CD8-positive, alpha-beta memory T cell (primary cell): ENCODE results near the gene LIN7C. TPM values are rescaled to one million over a fixed set of nuclear protein-coding genes. Genes with fewer than 3 reads are reported as not detected.

Experiments used
- CTCF ChIA-PET: fragments of 350-600 bp; sonication (Branson Sonifier 250); formaldehyde crosslinking; loops from one replicate; lab custom pipeline; 2021; ENCODE audit warnings: antibody characterized with exemption; lab: Charles Lee
- POLR2A ChIA-PET: fragments of 350-600 bp; sonication (Branson Sonifier 250); formaldehyde crosslinking; loops from one replicate; lab custom pipeline; 2021; ENCODE audit warnings: antibody characterized with exemption; lab: Charles Lee
- DNase-seq, 5 donors: peaks; one replicate each; pipeline versions ENCODE4 v3.0.0 to v3.0.0-alpha.2; 2020 to 2022; ENCODE audit warnings: mixed read lengths in 1 of 5
- H3K27ac ChIP-seq: one replicate; pipeline ENCODE4 v1.7.0; 2013; ENCODE audit warnings: low read depth, mild to moderate bottlenecking, low read length, moderate library complexity
- H3K27me3 ChIP-seq: 2 replicates; pipeline ENCODE4 v1.7.0; 2013; ENCODE audit warnings: low read length, mild to moderate bottlenecking; ENCODE audit not compliant: insufficient read depth, poor library complexity, severe bottlenecking
- H3K36me3 ChIP-seq: 2 replicates; pipeline ENCODE4 v1.7.0; 2013; ENCODE audit warnings: mild to moderate bottlenecking, low read length, moderate library complexity; ENCODE audit not compliant: insufficient read depth
- H3K4me1 ChIP-seq: 2 replicates; pipeline ENCODE4 v1.7.0; 2013; ENCODE audit warnings: mild to moderate bottlenecking, low read length, moderate library complexity; ENCODE audit not compliant: insufficient read depth
- H3K4me3 ChIP-seq: 2 replicates; pipeline ENCODE4 v1.7.0; 2013; ENCODE audit warnings: mild to moderate bottlenecking, low read length
- H3K9me3 ChIP-seq: 2 replicates; pipeline ENCODE4 v1.7.0; 2013; ENCODE audit warnings: mild to moderate bottlenecking, low read length
- H3K27ac Mint-ChIP-seq, 8 donors: one replicate each; pipeline ENCODE4 v1.8.0; 2020 to 2021; ENCODE audit warnings: mixed read lengths in 8 of 8, mild to moderate bottlenecking in 6 of 8, inconsistent platforms in 3 of 8, moderate library complexity in 3 of 8
- H3K27me3 Mint-ChIP-seq, 2 donors: one replicate each; pipeline ENCODE4 v1.8.0; 2020 to 2021; ENCODE audit warnings: mixed read lengths in 2 of 2, mild to moderate bottlenecking in 1 of 2, moderate library complexity in 1 of 2
- H3K36me3 Mint-ChIP-seq, 3 donors: one replicate each; pipeline ENCODE4 v1.8.0; 2020 to 2021; ENCODE audit warnings: mixed read lengths in 3 of 3, inconsistent platforms in 1 of 3, mild to moderate bottlenecking in 1 of 3
- H3K4me1 Mint-ChIP-seq, 3 donors: one replicate each; pipeline ENCODE4 v1.8.0; 2020 to 2021; ENCODE audit warnings: mixed read lengths in 3 of 3, inconsistent platforms in 1 of 3, mild to moderate bottlenecking in 1 of 3
- H3K4me3 Mint-ChIP-seq, 7 donors: one replicate each; pipeline ENCODE4 v1.8.0; 2020 to 2021; ENCODE audit warnings: mixed read lengths in 7 of 7, mild to moderate bottlenecking in 6 of 7, moderate library complexity in 4 of 7, inconsistent platforms in 2 of 7
- H3K9me3 Mint-ChIP-seq, 5 donors: one replicate each; pipeline ENCODE4 v1.8.0; 2020 to 2022; ENCODE audit warnings: mixed read lengths in 5 of 5, mild to moderate bottlenecking in 3 of 5, moderate library complexity in 2 of 5, inconsistent platforms in 1 of 5
- polyA plus RNA-seq: library from polyadenylated mRNA; unstranded; fragments of 300-500 nt; fragmentation: Illumina TruSeq; gene quantifications from one replicate; pipeline ENCODE4 v1.2.3, GENCODE V29; 2021
- total RNA-seq, 2 experiments: library from RNA; stranded (reverse); gene quantifications; one replicate each; pipeline ENCODE4 v1.2.3, GENCODE V29; 2021

LIN7C gene
- total and polyA plus RNA-seq, 3 experiments from 2014 or later = 14.7 to 28.9 (median 27.4) TPM

GRCh38 chr11:27505781-27506180 is 788 bp downstream of the LIN7C start:
- peaks cover 0 to 31% (median 7%) of the 10 kb centered on the region in 3 donors for H3K36me3 Mint-ChIP-seq
- Histone ChIP-seq H3K27me3 (no peaks in the 10 kb centered on the region), H3K9me3 (no peaks in the 10 kb centered on the region), H3K4me3 (peak overlapping the region; percentile 94), H3K36me3 (peaks cover 1% of the 10 kb centered on the region), H3K4me1 (peaks cover 23% of the 10 kb centered on the region), H3K27ac (peak overlapping the region; percentile 87)
- H3K27me3 Mint-ChIP-seq = peaks cover 0 to 1% of the 10 kb centered on the region in 2 donors
- peak overlapping the region; percentile 89 to 100 (median 99) for H3K27ac Mint-ChIP-seq
- ChIA-PET CTCF (no interaction called here), POLR2A (no interaction called here)
- peaks cover 44 to 68% (median 63%) of the 10 kb centered on the region in 3 donors for H3K4me1 Mint-ChIP-seq
- H3K4me3 Mint-ChIP-seq = peak overlapping the region; percentile 97 to 100 (median 100)
- H3K9me3 Mint-ChIP-seq = no peaks in the 10 kb centered on the region
- no peak for DNase-seq

DNA sequence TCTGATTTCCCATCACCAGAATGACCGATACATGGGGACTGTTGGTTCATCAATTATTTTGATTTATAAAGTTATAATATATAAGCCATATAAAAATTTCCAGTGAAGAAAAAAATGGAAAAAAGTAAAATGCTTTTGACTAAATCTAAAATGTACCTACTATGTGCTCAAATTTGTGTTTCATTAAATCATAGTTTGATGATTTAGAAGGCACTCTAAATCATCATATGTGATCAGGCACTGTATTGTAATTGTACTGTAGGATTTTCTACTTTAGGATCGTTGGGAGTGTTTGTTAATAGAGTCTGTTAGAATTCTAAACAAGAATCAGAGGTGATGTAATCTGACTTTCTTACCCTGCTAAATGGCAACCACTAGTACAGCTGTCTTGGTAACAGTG is 2.4 kb downstream of the LIN7C start:
- Histone ChIP-seq H3K36me3 (peaks cover 12% of the 10 kb centered on the region), H3K27ac (no peak overlapping the region), H3K4me3 (no peak overlapping the region), H3K9me3 (no peaks in the 10 kb centered on the region), H3K4me1 (peaks cover 23% of the 10 kb centered on the region), H3K27me3 (no peaks in the 10 kb centered on the region)
- Mint-ChIP-seq H3K9me3 (no peaks in the 10 kb centered on the region), H3K27ac (peak overlapping the region in 6 of 8 donors; percentile 24 to 99 (median 70)), H3K4me1 (peaks cover 46 to 72% (median 70%) of the 10 kb centered on the region in 3 donors), H3K36me3 (peaks cover 0 to 40% (median 6%) of the 10 kb centered on the region in 3 donors), H3K27me3 (peaks cover 0 to 1% of the 10 kb centered on the region in 2 donors), H3K4me3 (peak overlapping the region in 4 of 7 donors; percentile 44 to 97 (median 55))
- ChIA-PET POLR2A (no interaction called here), CTCF (no interaction called here)
- no peak for DNase-seq

- no peaks in the 10 kb centered on the region for H3K9me3 ChIP-seq
- Mint-ChIP-seq H3K9me3 (no peaks in the 10 kb centered on the region), H3K4me3 (no peak overlapping the region), H3K27me3 (no peaks in the 10 kb centered on the region), H3K4me1 (peaks cover 39 to 69% (median 58%) of the 10 kb centered on the region in 3 donors), H3K36me3 (peaks cover 0 to 51% (median 6%) of the 10 kb centered on the region in 3 donors), H3K27ac (no peak overlapping the region)
- H3K27ac ChIP-seq = no peak overlapping the region
- DNase-seq = no peak
- H3K4me1 ChIP-seq = peaks cover 17% of the 10 kb centered on the region
- H3K4me3 ChIP-seq = no peak overlapping the region
- no peaks in the 10 kb centered on the region for H3K27me3 ChIP-seq
- peaks cover 12% of the 10 kb centered on the region for H3K36me3 ChIP-seq
- POLR2A ChIA-PET = no interaction called here
- CTCF ChIA-PET = interaction anchor here (6.3 kb wide), 1 partner anchor 16 kb away, joined by 47 read pairs; no protein-coding TSS in a partner anchor
Observed at GRCh38 chr11:27501100-27501499, 5.5 kb downstream of the LIN7C start.

- H3K9me3 ChIP-seq = no peaks in the 10 kb centered on the region
- peaks cover 12% of the 10 kb centered on the region for H3K36me3 ChIP-seq
- H3K36me3 Mint-ChIP-seq = peaks cover 0 to 67% (median 6%) of the 10 kb centered on the region in 3 donors
- no peaks in the 10 kb centered on the region for H3K27me3 ChIP-seq
- DNase-seq = no peak
- H3K4me3 ChIP-seq = no peak overlapping the region
- no peak overlapping the region for H3K4me3 Mint-ChIP-seq
- CTCF ChIA-PET = interaction anchor here (1.6 to 6.3 kb wide), 2 partner anchors 12 to 49 kb away, joined by 4 to 47 read pairs; no protein-coding TSS in a partner anchor
- no peaks in the 10 kb centered on the region for H3K27me3 Mint-ChIP-seq
- H3K27ac ChIP-seq = no peak overlapping the region
- no peaks in the 10 kb centered on the region for H3K9me3 Mint-ChIP-seq
- no peaks in the 10 kb centered on the region for H3K4me1 ChIP-seq
- peaks cover 26 to 44% (median 38%) of the 10 kb centered on the region in 3 donors for H3K4me1 Mint-ChIP-seq
- POLR2A ChIA-PET = no interaction called here
- no peak overlapping the region for H3K27ac Mint-ChIP-seq
Observed at GRCh38 chr11:27497911-27498310, 8.7 kb downstream of the LIN7C start.

DNA sequence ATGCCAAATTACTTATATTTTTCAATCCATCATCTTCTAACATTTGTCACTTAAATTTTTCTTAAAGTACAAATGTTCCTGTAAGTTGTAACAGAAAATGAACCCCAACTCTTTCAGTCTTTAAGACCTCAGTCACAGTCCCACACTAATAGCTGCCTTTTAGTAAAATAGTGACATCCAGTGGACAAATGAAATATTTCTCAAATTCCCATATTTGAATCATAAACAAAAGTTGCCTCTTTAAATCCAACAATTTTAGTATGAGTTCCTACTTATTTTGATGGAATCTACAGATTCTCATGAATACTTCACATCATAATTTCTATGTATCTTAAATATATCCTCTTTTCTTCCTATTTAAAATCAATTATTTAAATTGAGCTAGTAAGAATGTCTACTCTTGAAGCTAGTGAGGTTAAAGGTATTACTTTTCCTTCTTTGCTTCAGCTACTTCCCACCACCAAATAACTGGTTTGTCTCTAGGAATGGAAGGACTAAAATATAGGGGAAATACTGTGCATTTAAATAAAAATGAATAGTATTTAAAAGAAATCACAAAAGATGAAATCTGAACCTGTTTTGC is 9.2 kb downstream of the LIN7C start:
- no peak overlapping the region for H3K4me3 Mint-ChIP-seq
- peaks cover 0 to 66% (median 6%) of the 10 kb centered on the region in 3 donors for H3K36me3 Mint-ChIP-seq
- H3K36me3 ChIP-seq = peaks cover 12% of the 10 kb centered on the region
- no peak for DNase-seq
- no peaks in the 10 kb centered on the region for H3K27me3 Mint-ChIP-seq
- no peak overlapping the region for H3K27ac ChIP-seq
- H3K9me3 ChIP-seq = no peaks in the 10 kb centered on the region
- H3K4me1 ChIP-seq = no peaks in the 10 kb centered on the region
- H3K27me3 ChIP-seq = no peaks in the 10 kb centered on the region
- no peaks in the 10 kb centered on the region for H3K9me3 Mint-ChIP-seq
- CTCF ChIA-PET = interaction anchor here (1.6 to 6.3 kb wide), 3 partner anchors 12 to 314 kb away, joined by 4 to 47 read pairs (median 5); no protein-coding TSS in a partner anchor
- H3K4me3 ChIP-seq = no peak overlapping the region
- H3K4me1 Mint-ChIP-seq = peaks cover 24 to 39% (median 33%) of the 10 kb centered on the region in 3 donors
- H3K27ac Mint-ChIP-seq = peak overlapping the region in 2 of 8 donors; percentile 26 to 55
- POLR2A ChIA-PET = interaction anchor here (0.5 kb wide), 1 partner anchor 10 kb away, joined by 7 read pairs; no protein-coding TSS in a partner anchor

DNA sequence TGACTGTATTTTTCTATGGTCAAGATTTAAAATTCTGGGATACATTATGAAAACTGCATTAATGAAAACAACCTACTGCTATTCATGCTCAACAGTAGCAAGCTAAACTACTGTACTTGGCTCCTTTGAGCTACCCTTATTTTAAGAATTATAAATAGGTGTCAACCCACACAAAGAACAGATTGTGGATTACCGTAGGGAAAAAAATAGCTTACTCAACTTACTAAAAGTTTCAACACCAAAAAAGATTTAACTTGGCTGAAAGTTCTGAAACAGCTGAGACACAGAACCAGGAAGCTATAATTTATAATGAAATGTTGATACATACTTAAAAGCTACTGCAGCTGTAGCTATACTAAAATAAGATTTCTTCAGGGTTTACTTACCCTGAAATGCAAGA is 10.1 kb downstream of the LIN7C start:
- Histone ChIP-seq H3K27me3 (no peaks in the 10 kb centered on the region), H3K36me3 (peaks cover 12% of the 10 kb centered on the region), H3K4me1 (no peaks in the 10 kb centered on the region), H3K4me3 (no peak overlapping the region), H3K27ac (no peak overlapping the region), H3K9me3 (no peaks in the 10 kb centered on the region)
- H3K4me3 Mint-ChIP-seq = no peak overlapping the region
- H3K36me3 Mint-ChIP-seq = peaks cover 0 to 67% (median 8%) of the 10 kb centered on the region in 3 donors
- no peaks in the 10 kb centered on the region for H3K9me3 Mint-ChIP-seq
- no peaks in the 10 kb centered on the region for H3K27me3 Mint-ChIP-seq
- POLR2A ChIA-PET = interaction anchor here (1.1 kb wide), 1 partner anchor 24 kb away, joined by 6 read pairs; the partner anchor contains the start of gene LGR4
- no peak for DNase-seq
- CTCF ChIA-PET = interaction anchor here (1.6 to 6.3 kb wide), 2 partner anchors 11 to 313 kb away, joined by 5 to 47 read pairs; no protein-coding TSS in a partner anchor
- peaks cover 16 to 31% (median 25%) of the 10 kb centered on the region in 3 donors for H3K4me1 Mint-ChIP-seq
- peak overlapping the region in 1 of 8 donors; percentile 32 for H3K27ac Mint-ChIP-seq

- Mint-ChIP-seq H3K4me1 (peaks cover 15 to 31% (median 24%) of the 10 kb centered on the region in 3 donors), H3K36me3 (peaks cover 0 to 71% (median 8%) of the 10 kb centered on the region in 3 donors), H3K27ac (peak overlapping the region in 3 of 8 donors; percentile 21 to 40 (median 32)), H3K9me3 (no peaks in the 10 kb centered on the region), H3K27me3 (no peaks in the 10 kb centered on the region), H3K4me3 (no peak overlapping the region)
- ChIA-PET POLR2A (interaction anchor here (1.1 kb wide), 1 partner anchor 23 kb away, joined by 6 read pairs; the partner anchor contains the start of gene LGR4), CTCF (interaction anchor here (1.6 to 6.3 kb wide), 2 partner anchors 10 to 313 kb away, joined by 5 to 47 read pairs; no protein-coding TSS in a partner anchor)
- H3K27ac ChIP-seq = no peak overlapping the region
- no peaks in the 10 kb centered on the region for H3K9me3 ChIP-seq
- peaks cover 11% of the 10 kb centered on the region for H3K36me3 ChIP-seq
- DNase-seq = no peak
- no peaks in the 10 kb centered on the region for H3K4me1 ChIP-seq
- H3K4me3 ChIP-seq = no peak overlapping the region
- no peaks in the 10 kb centered on the region for H3K27me3 ChIP-seq
Observed at GRCh38 chr11:27495710-27496300, 10.8 kb downstream of the LIN7C start.

- no peak for DNase-seq
- ChIA-PET CTCF (no interaction called here), POLR2A (no interaction called here)
- no peaks in the 10 kb centered on the region for H3K36me3 ChIP-seq
- no peak overlapping the region for H3K4me3 Mint-ChIP-seq
- H3K4me3 ChIP-seq = no peak overlapping the region
- no peak overlapping the region for H3K27ac ChIP-seq
- H3K27me3 ChIP-seq = no peaks in the 10 kb centered on the region
- H3K27ac Mint-ChIP-seq = no peak overlapping the region
- peaks cover 0 to 43% (median 2%) of the 10 kb centered on the region in 3 donors for H3K36me3 Mint-ChIP-seq
- no peaks in the 10 kb centered on the region for H3K9me3 ChIP-seq
- H3K9me3 Mint-ChIP-seq = no peaks in the 10 kb centered on the region
- no peaks in the 10 kb centered on the region for H3K4me1 ChIP-seq
- H3K27me3 Mint-ChIP-seq = no peaks in the 10 kb centered on the region
- H3K4me1 Mint-ChIP-seq = no peaks in the 10 kb centered on the region
Observed at GRCh38 chr11:27489092-27489491, 17.5 kb downstream of the LIN7C start.
